SJCRH30 (cell line): Measurements from ENCODE around the gene OR2G3. TPM values are rescaled to one million over a fixed set of nuclear protein-coding genes. Genes with fewer than 3 reads are reported as not detected.

Source experiments
- DNase-seq, 2 experiments: peaks; one replicate each; pipeline ENCODE4 v3.0.0-alpha.2; 2015 to 2020
- H3K27ac ChIP-seq: fragments of 250-450 bp; sonication (Bioruptor Pico); 2 replicates; pipeline ENCODE4 v1.5.1; 2020; ENCODE audit warnings: mild to moderate bottlenecking, moderate library complexity
- H3K27me3 ChIP-seq: fragments of 250-450 bp; sonication (Bioruptor Pico); 2 replicates; pipeline ENCODE4 v1.5.1; 2020; ENCODE audit warnings: mild to moderate bottlenecking, moderate library complexity
- H3K36me3 ChIP-seq: fragments of 250-450 bp; sonication (Bioruptor Pico); 2 replicates; pipeline ENCODE4 v1.5.1; 2020; ENCODE audit warnings: mild to moderate bottlenecking, moderate library complexity
- H3K4me1 ChIP-seq: fragments of 250-450 bp; sonication (Bioruptor Pico); 2 replicates; pipeline ENCODE4 v1.5.1; 2020; ENCODE audit warnings: mild to moderate bottlenecking, moderate library complexity
- H3K4me3 ChIP-seq: fragments of 250-450 bp; sonication (Bioruptor Pico); 2 replicates; pipeline ENCODE4 v1.5.1; 2020; ENCODE audit warnings: mild to moderate bottlenecking, moderate library complexity
- H3K9me3 ChIP-seq: fragments of 250-450 bp; sonication (Bioruptor Pico); replicated peaks from 2 replicates; pipeline ENCODE4 v1.5.1; 2020; ENCODE audit warnings: mild to moderate bottlenecking, moderate library complexity
- total RNA-seq: library from RNA; depleted of rRNA; stranded (reverse); fragments of >200 nt; shearing (Covaris generic); gene quantifications from 2 replicates; pipeline ENCODE4 v1.2.3, GENCODE V29; 2014; rRNA removed

Gene OR2G3
- total RNA-seq: not detected in 2 replicates

GRCh38 chr1:247605286-247605685 lies at the start of gene OR2G3:
Gene OR2G3 (plus strand): TSS chr1:247605586. CDS start chr1:247605586, 0 bp downstream.
- DNase-seq: no peak
- Histone ChIP-seq H3K36me3 (no peaks in the 10 kb centered on the region), H3K27ac (no peak within 1 kb of the TSS), H3K27me3 (no peaks in the 10 kb centered on the region), H3K4me1 (no peaks in the 10 kb centered on the region), H3K9me3 (no peaks in the 10 kb centered on the region), H3K4me3 (no peak within 1 kb of the TSS)

- Histone ChIP-seq H3K9me3 (no peaks in the 10 kb centered on the region), H3K36me3 (no peaks in the 10 kb centered on the region), H3K4me1 (no peaks in the 10 kb centered on the region), H3K4me3 (no peak overlapping the region), H3K27me3 (no peaks in the 10 kb centered on the region), H3K27ac (no peak overlapping the region)
- no peak for DNase-seq
Measured at GRCh38 chr1:247557926-247558674, 47.3 kb upstream of the OR2G3 start.

- Histone ChIP-seq H3K36me3 (no peaks in the 10 kb centered on the region), H3K4me3 (no peak overlapping the region), H3K27me3 (no peaks in the 10 kb centered on the region), H3K4me1 (no peaks in the 10 kb centered on the region), H3K9me3 (no peaks in the 10 kb centered on the region), H3K27ac (no peak overlapping the region)
- DNase-seq: no peak
Measured at GRCh38 chr1:247561711-247562110, 43.7 kb upstream of the OR2G3 start.

DNA sequence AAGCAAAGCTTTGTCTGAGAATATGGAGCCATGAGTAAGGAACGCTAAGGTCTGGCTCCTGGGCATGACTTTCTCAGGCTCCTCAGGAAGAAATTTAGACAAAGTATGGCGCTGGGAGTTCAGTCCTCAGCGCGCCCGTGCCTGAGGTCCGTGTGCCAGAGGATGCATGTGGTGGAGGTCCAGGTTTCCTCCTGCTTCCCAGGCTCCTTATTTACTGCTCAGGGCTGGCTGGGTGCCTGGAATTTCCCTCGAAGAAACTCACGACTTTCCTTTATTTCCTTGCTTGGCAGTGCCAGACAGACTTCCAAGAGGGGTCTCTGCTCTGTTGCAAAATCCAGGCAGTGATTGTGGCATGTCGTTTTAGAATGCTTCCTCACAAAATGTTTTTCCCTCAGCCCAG lies 43.2 kb upstream of the OR2G3 start:
- no peak overlapping the region for H3K4me3 ChIP-seq
- no peaks in the 10 kb centered on the region for H3K27me3 ChIP-seq
- no peaks in the 10 kb centered on the region for H3K36me3 ChIP-seq
- H3K27ac ChIP-seq: no peak overlapping the region
- no peak for DNase-seq
- H3K9me3 ChIP-seq: no peaks in the 10 kb centered on the region
- H3K4me1 ChIP-seq: no peaks in the 10 kb centered on the region

DNA sequence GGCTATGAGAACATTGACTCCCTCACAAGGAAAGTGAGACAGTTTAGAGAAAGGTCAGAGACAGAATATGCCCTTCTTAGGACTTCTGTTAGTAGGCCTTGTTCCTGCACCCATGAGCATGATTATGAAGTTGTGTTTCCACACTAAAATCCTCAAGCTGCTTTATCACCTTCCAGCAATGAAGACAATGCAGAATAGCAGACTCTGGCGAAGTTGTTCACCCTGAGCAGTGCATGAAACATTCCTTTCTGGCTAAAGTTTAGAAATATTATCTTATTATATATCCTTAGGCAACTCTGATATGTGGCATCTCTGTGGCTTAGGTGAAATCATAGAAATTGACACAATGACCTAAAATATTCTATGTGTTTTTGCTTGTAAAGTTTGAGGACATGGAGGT lies 31.1 kb upstream of the OR2G3 start:
- Histone ChIP-seq H3K27ac (no peak overlapping the region), H3K9me3 (no peaks in the 10 kb centered on the region), H3K27me3 (no peaks in the 10 kb centered on the region), H3K36me3 (no peaks in the 10 kb centered on the region), H3K4me3 (no peak overlapping the region), H3K4me1 (no peaks in the 10 kb centered on the region)
- DNase-seq: no peak

GRCh38 chr1:247574664-247575063 lies 30.7 kb upstream of the OR2G3 start:
- Histone ChIP-seq H3K4me1 (no peaks in the 10 kb centered on the region), H3K4me3 (no peak overlapping the region), H3K36me3 (no peaks in the 10 kb centered on the region), H3K27me3 (no peaks in the 10 kb centered on the region), H3K27ac (no peak overlapping the region), H3K9me3 (no peaks in the 10 kb centered on the region)
- no peak for DNase-seq

GRCh38 chr1:247576514-247576913 lies 28.9 kb upstream of the OR2G3 start:
- Histone ChIP-seq H3K4me1 (no peaks in the 10 kb centered on the region), H3K4me3 (no peak overlapping the region), H3K36me3 (no peaks in the 10 kb centered on the region), H3K27me3 (no peaks in the 10 kb centered on the region), H3K9me3 (no peaks in the 10 kb centered on the region), H3K27ac (no peak overlapping the region)
- DNase-seq: peak in 1 of 2 experiments; percentile 12

DNA sequence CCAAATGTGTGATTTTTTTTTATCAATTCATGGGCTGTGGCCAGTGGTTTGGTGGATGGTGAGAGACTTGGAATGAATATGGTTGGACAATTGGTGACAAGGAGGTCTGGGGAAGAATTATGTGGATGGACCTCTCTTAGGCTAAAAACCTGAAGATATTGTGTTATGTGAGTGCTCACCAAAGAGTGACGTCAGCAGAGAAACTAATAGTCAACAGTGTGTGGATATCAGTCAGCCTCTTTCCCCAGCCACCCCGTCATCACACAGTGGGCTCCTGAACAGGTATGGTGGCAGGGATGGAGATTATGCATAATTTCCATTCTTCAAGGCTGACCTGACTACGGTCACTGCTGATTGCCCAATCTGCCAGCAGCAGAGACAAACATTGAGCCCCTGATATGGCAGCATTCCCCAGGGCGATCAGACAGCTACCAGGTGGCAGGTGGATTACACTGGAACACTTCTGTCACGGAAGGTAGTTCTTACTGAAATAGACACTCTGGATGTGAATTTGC lies 26.4 kb upstream of the OR2G3 start:
- Histone ChIP-seq H3K36me3 (no peaks in the 10 kb centered on the region), H3K4me3 (no peak overlapping the region), H3K4me1 (no peaks in the 10 kb centered on the region), H3K27ac (no peak overlapping the region), H3K9me3 (no peaks in the 10 kb centered on the region), H3K27me3 (no peaks in the 10 kb centered on the region)
- DNase-seq: no peak

DNA sequence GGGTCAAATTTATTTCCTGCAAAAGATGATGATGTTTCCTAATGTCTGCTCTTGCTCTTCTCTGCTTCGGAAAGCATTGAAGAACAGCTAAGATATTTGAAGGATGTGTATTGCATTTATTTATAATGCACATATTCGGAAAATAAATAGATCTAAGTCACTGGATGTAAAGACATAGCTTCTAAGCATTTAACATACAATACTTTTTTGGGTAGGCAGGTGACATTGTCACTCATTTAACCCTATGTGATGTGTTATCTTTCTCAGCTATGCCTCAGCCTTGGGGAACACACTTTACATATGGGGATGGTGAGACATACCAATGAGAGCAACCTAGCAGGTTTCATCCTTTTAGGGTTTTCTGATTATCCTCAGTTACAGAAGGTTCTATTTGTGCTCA lies 17.3 kb upstream of the OR2G3 start, which contains the start of gene OR2G2:
Gene OR2G2 (plus strand): TSS at position 301 of the 400 bp plus-strand sequence. CDS start 0 bp downstream, at position 301.
- no peaks in the 10 kb centered on the region for H3K36me3 ChIP-seq

DNA sequence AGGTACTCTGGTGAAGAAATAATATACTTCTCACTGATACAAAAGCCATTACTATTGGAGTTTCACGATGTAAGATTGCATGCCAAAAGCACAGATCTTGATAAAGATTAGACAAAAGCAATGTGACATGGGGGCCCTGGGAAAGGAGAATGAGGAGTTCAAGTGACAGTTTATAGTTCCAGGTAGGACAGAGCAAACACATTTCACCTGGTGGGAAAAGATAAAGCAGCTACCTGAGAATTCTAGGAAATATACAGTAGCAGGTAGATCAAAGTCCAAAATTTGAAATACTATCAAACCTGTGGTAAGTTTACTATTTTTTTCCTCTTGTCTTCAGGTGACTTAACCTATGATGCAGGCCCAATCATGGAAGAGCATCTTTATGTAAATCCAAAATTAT lies 8.0 kb downstream of the OR2G3 start:
- DNase-seq: no peak
- Histone ChIP-seq H3K27ac (no peak overlapping the region), H3K4me1 (no peaks in the 10 kb centered on the region), H3K9me3 (no peaks in the 10 kb centered on the region), H3K4me3 (no peak overlapping the region), H3K27me3 (no peaks in the 10 kb centered on the region), H3K36me3 (no peaks in the 10 kb centered on the region)

More for the DNA sequence above, 17.3 kb upstream of the OR2G3 start, which contains the start of gene OR2G2:
- Histone ChIP-seq H3K27me3 (no peaks in the 10 kb centered on the region), H3K4me1 (no peaks in the 10 kb centered on the region), H3K4me3 (no peak within 1 kb of the TSS), H3K9me3 (no peaks in the 10 kb centered on the region), H3K27ac (no peak within 1 kb of the TSS)
- DNase-seq: no peak

DNA sequence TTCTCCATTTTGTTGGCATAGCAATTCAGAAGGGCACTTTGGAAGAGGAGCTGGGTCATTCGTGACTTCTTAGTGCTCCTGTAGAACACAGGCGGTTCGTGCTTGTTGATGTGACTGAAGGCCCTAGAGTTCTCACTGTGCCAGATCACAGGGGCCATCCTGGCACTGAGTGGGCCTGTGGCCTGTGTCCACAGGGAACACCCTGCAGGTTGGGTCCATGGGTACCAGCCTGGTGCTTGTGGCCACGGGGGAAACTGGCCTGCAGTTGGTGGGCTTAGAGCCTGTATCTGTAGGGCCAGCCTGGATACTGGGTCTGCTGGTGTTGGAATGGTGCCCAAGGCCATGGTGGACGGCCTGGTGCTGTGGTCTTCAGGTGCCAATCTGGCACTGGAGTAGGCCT lies 9.2 kb downstream of the OR2G3 start:
- H3K36me3 ChIP-seq: no peaks in the 10 kb centered on the region
- H3K27ac ChIP-seq: no peak overlapping the region
- H3K4me1 ChIP-seq: no peaks in the 10 kb centered on the region
- no peaks in the 10 kb centered on the region for H3K9me3 ChIP-seq
- H3K27me3 ChIP-seq: no peaks in the 10 kb centered on the region
- H3K4me3 ChIP-seq: no peak overlapping the region
- DNase-seq: no peak

- no peak overlapping the region for H3K27ac ChIP-seq
- H3K27me3 ChIP-seq: no peaks in the 10 kb centered on the region
- H3K4me1 ChIP-seq: no peaks in the 10 kb centered on the region
- no peak overlapping the region for H3K4me3 ChIP-seq
- no peaks in the 10 kb centered on the region for H3K36me3 ChIP-seq
- H3K9me3 ChIP-seq: no peaks in the 10 kb centered on the region
- DNase-seq: no peak
Measured at GRCh38 chr1:247627951-247628350, 22.6 kb downstream of the OR2G3 start.

- no peak for DNase-seq
- Histone ChIP-seq H3K36me3 (no peaks in the 10 kb centered on the region), H3K27me3 (no peaks in the 10 kb centered on the region), H3K27ac (no peak overlapping the region), H3K9me3 (no peaks in the 10 kb centered on the region), H3K4me3 (no peak overlapping the region), H3K4me1 (no peaks in the 10 kb centered on the region)
Measured at GRCh38 chr1:247638011-247638410, 32.6 kb downstream of the OR2G3 start.

- Histone ChIP-seq H3K9me3 (no peaks in the 10 kb centered on the region), H3K27ac (no peak overlapping the region), H3K4me1 (no peaks in the 10 kb centered on the region), H3K4me3 (no peak overlapping the region), H3K27me3 (no peaks in the 10 kb centered on the region), H3K36me3 (no peaks in the 10 kb centered on the region)
- DNase-seq: no peak
Measured at GRCh38 chr1:247638781-247639180, 33.4 kb downstream of the OR2G3 start.

DNA sequence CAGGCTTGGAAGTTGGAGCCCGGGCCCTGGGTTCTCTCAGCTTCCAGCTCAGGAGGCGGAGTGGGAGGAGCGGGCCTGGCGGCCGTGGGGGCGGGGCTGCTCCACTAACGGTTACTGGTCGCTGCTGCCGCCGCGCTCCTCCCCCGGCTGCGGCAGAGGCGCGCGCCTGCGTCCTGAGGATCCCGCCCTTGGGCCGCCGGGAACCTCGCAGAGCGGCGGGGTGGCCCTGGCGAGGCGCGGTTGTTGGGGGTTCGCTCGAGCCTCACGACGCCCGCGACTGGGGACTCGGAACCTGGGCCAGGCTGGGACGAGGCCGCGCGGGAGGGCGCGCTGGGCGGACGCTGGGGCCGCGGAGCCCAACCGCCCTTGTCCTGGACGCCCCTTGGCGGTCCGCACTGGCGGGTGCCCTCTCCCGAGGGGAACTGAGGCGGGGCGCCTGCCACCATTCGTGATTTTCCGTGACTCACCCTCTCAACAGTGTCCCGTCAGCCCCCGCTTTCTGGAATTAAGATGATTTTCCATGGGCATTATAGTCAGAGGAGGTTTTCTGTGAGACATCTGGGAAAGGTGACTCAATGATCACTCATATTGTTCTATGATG lies 34.1 kb downstream of the OR2G3 start:
- no peak for DNase-seq
- no peak overlapping the region for H3K4me3 ChIP-seq
- no peak overlapping the region for H3K27ac ChIP-seq
- H3K36me3 ChIP-seq: no peaks in the 10 kb centered on the region
- no peaks in the 10 kb centered on the region for H3K9me3 ChIP-seq
- H3K27me3 ChIP-seq: no peaks in the 10 kb centered on the region
- no peaks in the 10 kb centered on the region for H3K4me1 ChIP-seq
